Stimulated activated CD8-positive, alpha-beta memory T cell treated with anti-CD3 and anti-CD28 coated beads, Interleukin-15, amount 100 ng/mL, for 1 hour (primary cell): ENCODE data around the gene GET4.
"Not testable (repeated sequence)": the region's sequence is repeated elsewhere in the genome, so short reads cannot be mapped to it uniquely, and the experiment has no call there.

Experiments
- DNase-seq: peaks from one replicate; pipeline ENCODE4 v3.0.0-alpha.2; 2020; ENCODE audit warnings: low read depth

The GET4 gene

GRCh38 chr7:930975-931758 lies 54.8 kb downstream of the GET4 start:
- no peak for DNase-seq

GRCh38 chr7:931871-932650 lies 55.7 kb downstream of the GET4 start:
- DNase-seq, result no peak

DNA sequence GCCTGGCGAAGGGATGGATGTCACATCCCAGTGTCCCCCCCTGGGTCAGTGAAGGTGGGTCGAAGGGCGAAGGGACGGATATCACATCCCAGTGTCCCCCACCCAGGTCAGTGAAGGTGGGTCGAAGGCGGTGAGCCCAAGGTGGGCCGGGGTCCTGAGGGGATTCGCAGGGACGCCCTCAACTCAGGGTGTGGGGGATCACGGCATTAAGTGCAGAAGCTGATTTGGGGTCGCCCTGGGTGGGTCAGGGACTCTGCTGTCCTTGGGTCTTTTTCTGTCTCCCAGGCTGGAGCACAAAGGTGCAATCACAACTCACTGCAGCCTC lies 56.3 kb downstream of the GET4 start:
- DNase-seq, result no peak

DNA sequence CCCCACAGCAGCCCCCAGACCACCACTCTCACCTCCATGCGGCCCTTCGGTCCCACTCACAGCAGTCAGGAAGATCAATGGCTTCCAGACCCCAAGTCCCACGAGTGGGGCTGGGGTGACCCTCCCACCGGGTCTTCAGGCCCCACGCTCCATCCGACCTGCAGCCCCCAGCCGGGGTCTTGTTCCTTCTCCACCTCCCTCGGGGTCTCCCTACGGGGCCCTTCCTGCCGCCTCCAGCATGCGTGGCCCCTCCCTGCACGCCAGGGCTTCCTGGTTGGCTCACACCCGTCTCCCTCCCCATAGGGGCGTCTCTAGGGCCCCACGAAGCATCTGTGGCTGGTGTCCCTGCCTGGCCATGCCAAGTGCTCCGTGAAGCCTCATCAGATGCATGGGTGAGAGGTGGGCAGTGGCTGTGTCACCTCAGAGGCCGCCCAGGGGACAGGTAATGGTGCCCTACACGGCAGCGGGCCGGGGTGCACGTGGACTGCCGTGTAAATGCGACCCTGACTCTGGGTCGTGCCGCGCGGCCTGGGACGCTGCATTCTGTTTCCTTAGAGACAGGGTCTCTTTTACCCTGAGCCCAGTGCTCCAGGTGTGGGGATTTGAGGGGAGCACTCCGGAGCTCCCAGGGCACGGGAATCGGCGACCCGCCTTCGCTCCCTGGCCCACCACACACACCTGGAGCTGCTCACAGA lies 58.3 kb downstream of the GET4 start:
- DNase-seq, result no peak

DNA sequence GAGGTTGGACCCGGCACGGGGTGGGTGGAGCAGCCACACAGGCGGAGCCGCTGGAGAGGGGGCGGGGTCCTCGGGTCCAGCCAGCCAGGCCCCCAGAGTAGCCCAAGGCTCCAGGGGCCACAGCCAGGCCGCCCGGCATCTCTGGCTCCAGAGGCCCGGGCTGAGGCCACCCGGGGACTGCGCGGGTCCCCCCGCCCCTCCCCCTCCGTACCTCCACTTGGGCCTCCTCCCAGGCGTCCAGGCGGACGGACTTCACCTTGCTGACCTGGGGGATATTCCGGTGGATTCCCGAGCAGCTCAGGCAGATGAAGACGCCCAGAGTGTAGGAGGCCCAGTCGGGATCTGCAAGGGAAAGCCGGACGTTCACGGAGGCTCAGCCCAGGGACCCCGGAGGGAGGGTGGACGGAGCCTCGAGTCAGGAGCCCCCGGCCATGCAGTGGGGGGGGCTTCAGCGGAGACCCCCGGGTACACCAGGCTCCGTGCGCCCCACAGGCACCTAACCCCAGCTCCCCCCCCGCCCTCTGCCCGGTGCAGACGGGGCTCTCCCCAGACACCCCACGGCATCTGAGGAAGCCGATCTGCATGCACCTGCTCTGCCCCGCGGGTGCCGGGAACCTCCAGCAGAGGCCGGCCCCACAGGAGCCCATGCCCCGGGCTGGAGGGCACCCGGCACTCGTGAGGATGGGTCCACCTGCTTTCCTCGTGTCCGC lies 59.0 kb downstream of the GET4 start:
- no peak for DNase-seq

DNA sequence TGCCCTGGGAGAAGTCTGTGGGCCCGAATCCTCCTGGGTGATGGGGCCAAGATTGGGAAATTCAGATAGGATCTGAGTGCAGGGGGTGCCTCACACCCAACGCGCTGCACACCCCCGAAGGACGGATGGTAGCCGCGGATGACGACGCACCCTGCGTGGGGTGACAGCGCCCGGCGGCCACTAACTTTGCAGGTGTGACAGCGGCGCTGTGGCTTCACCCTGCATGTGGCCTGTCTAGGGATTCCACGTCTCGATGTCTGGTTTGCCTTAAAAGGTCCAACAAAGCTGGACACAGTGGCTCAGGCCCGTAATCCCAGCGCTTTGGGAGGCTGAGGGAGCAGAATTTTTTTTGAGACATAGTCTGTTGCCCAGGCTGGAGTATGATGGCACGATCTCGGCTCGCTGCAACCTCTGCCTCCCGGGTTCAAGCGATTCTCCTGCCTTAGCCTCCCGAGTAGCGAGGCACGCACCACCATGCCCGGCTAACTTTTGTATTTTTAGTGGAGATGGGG lies 59.6 kb downstream of the GET4 start:
- DNase-seq, result no peak

DNA sequence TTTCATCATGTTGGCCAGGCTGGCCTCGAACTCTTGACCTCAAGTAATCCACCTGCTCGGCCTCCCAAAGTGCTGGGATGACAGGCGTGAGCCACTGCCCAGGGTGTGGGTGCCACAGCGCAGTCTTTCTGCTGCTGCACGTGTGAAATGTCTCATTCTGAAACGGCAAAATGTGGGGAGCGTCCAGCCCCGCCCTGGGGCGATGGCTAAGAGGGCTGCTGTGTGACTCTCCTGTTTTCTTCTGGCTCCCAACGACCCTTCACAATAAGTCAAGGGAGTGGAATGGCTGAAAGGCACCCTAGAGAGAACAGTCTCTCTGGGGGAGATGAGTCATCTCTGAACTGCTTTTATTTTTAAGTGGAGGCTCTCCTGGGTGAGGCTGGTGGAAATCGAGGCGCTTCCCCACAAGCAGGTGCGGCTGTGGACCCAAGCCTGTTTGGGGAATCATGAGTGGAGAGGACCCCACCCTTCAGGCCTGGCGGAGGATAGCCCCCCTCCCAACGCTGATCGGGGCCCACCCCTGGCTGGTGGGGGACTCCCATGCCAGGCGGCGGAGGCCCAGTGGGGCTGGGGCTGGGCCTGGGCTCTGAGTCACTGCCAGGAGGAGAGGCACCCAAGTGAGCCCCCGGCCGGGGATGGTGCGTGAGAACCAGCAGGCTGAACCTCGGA lies 60.2 kb downstream of the GET4 start:
- DNase-seq, result no peak

DNA sequence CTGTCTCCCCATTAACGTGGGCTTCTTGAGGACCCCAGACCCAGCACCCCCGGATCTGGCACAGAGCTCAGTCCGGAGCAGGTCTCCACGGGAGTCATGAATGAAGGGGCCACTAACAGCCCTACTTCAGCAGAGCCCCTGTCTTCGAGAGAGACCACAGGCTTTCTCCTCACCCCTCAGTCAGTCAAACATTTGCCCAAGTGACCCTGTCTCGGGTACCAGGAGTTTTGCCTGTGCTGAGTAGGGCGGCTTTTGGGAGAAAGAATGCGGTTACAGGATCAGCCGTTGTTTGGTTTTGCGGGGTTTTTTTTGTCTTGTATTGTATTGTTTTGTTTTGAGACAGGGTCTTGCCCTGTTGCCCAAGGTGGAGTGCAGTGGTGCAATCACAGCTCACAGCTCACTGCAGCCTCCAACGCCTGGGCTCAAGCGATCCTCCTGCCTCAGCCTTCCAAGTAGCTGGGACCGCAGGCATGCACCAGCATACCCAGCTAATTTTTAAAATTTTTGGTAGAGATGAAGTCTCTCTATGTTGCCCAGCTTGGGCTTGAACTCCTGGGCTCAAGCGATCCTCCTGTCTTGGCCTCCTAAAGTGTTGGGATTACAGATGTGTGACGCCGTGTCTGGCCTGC lies 61.6 kb downstream of the GET4 start:
- no peak for DNase-seq

DNA sequence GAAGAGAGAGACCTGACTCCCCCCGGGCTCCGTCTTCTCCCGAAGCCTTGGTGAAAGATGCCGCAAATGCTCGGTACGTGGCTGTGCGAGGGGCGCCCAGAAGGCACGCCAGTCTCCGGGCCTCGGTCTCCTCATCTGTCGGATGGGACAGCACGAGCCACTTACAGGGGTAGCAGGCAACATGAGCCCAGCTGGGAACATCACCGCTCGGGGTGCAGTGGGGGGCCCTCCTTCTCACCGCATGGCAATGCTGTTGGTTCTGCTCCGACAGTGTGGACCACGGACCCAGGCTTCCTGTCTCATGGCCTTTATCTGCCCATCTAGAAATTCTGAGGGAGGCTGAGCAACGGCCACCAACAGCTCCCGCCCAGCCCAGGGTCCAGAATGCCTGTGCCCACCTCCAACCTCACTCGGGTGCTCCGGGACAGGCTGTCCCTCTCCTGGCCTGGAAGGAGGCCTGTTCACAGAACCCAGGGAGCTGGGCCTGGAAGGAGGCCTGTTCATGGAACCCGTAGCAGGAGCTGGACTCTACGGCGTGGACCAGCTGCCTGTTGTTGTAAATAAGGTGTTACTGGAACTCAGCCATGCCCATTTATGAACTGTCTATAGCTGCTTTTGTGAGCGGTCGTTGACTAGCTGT lies 62.3 kb downstream of the GET4 start:
- DNase-seq, result no peak

- DNase-seq, result no peak
Observed at GRCh38 chr7:939843-940242, 63.5 kb downstream of the GET4 start.

DNA sequence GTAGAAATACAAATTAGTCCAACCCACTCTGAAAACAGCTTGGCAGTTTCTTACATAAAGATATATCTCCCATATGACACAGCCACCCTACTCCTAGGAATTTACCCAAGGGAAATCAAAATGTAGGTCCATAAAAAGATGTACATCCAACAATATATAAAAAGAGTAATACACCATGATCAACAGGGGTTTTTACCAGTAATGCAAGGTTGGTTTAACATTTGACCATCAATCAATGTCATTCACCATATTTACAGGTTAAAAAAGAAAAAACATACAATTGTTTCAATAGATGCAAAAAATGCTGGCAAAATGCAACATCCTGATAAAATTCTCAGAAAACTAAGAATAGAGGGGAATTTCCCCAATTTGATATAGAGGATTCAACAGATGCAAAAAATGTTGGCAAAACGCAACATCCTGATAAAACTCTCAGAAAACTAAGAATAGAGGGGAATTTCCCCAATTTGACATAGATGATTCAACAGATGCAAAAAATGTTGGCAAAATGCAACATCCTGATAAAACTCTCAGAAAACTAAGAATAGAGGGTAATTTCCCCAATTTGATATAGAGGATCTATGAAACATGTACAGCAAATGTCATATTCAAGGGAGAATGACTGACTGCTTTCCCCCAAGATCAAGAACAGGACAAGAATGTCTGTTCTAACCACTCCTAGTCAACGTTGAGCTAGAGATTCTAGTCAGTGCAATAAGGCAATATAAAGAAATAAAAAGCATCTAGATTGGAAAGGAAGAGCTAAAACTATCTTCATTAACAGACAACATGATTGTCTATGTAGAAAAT lies 64.5 kb downstream of the GET4 start:
- DNase-seq, result no peak

DNA sequence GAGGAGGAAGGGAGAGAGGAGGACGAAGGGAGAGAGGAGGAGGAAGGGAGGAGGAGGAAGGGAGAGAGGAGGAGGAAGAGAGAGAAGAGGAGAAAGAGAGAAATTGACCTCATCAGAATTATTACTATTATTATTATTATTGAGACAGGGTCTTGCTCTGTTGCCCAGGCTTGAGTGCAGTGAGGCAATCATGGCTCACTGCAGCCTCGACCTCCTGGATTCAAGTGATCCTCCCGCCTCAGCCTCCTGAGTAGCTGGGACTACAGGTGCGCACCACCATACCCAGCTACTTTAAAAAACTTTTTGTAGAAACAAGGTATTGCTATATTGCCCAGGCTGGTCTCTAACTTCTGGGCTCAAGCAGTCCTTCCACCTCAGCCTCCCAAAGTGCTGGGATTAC lies 67.4 kb downstream of the GET4 start:
- DNase-seq, result not testable (repeated sequence)

GRCh38 chr7:944744-945143 lies 68.4 kb downstream of the GET4 start:
- DNase-seq, result no peak

- no peak for DNase-seq
Observed at GRCh38 chr7:945147-945555, 68.8 kb downstream of the GET4 start.

GRCh38 chr7:945556-946255 lies 69.4 kb downstream of the GET4 start:
- DNase-seq, result no peak
